ENCODE measurements around the gene FDXR.
"Not testable (repeated sequence)": the region's sequence is repeated elsewhere in the genome, so short reads cannot be mapped to it uniquely, and the experiment has no call there.

Gene FDXR

GRCh38 chr17:74870512-74870911 is 2.3 kb downstream of the FDXR start:
- Histone ChIP-seq H3K27ac (replicated peaks) (no peak overlapping the region), H3K27me3 (ENCODE audit: insufficient read depth, poor library complexity, severe bottlenecking) (no peaks in the 10 kb centered on the region), H3K4me3 (replicated peaks; ENCODE audit: insufficient read depth, low read length) (no peak overlapping the region)
- TF ChIP-seq REST (IDR thresholded peaks at IDR 0.05; ENCODE audit: insufficient replicate concordance, low read depth) (no peak), GABPA (IDR thresholded peaks at IDR 0.05; ENCODE audit: low read depth) (no peak), POLR2AphosphoS5 (IDR thresholded peaks at IDR 0.05; ENCODE audit: low read depth) (no peak), SPI1 (IDR thresholded peaks at IDR 0.05; ENCODE audit: borderline replicate concordance, low read depth) (no peak)
- TF ChIP-seq, protein P1, sequence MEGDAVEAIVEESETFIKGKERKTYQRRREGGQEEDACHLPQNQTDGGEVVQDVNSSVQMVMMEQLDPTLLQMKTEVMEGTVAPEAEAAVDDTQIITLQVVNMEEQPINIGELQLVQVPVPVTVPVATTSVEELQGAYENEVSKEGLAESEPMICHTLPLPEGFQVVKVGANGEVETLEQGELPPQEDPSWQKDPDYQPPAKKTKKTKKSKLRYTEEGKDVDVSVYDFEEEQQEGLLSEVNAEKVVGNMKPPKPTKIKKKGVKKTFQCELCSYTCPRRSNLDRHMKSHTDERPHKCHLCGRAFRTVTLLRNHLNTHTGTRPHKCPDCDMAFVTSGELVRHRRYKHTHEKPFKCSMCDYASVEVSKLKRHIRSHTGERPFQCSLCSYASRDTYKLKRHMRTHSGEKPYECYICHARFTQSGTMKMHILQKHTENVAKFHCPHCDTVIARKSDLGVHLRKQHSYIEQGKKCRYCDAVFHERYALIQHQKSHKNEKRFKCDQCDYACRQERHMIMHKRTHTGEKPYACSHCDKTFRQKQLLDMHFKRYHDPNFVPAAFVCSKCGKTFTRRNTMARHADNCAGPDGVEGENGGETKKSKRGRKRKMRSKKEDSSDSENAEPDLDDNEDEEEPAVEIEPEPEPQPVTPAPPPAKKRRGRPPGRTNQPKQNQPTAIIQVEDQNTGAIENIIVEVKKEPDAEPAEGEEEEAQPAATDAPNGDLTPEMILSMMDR (IDR thresholded peaks at IDR 0.05; ENCODE audit: insufficient read depth, low read length): no peak
- no peak for DNase-seq (ENCODE audit: low read depth in 1 of 2, low spot score in 1 of 2)

- not testable (repeated sequence) for H3K27ac ChIP-seq (replicated peaks); H3K27me3 ChIP-seq (ENCODE audit: insufficient read depth, poor library complexity, severe bottlenecking); H3K4me3 ChIP-seq (replicated peaks; ENCODE audit: insufficient read depth, low read length); DNase-seq (ENCODE audit: low read depth in 1 of 2, low spot score in 1 of 2)
Measured at GRCh38 chr17:74870028-74870427, 2.8 kb downstream of the FDXR start.

DNA sequence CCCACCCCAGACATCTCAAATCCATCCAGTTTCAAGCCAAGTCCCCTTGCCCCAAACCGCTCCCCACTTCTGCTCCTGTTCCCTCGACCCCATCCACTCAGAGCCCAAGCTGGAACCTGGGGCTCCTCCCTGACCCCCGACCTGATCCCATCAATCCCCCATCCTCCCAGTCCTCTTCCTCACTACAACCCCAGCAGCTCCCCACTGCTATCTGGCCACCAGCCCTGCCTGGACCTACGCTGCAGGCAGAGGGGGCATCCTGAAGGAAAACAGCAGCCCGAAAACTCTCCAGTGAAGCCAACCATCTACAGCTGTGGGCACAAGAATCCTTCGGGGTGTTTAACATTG is 3.9 kb downstream of the FDXR start:
- TF ChIP-seq GABPA (IDR thresholded peaks at IDR 0.05; ENCODE audit: low read depth): no peak
- TF ChIP-seq POLR2AphosphoS5 (IDR thresholded peaks at IDR 0.05; ENCODE audit: low read depth): no peak
- no peak for TF ChIP-seq REST (IDR thresholded peaks at IDR 0.05; ENCODE audit: insufficient replicate concordance, low read depth)
- TF ChIP-seq, protein P1 (IDR thresholded peaks at IDR 0.05; ENCODE audit: insufficient read depth, low read length): no peak
- TF ChIP-seq SPI1 (IDR thresholded peaks at IDR 0.05; ENCODE audit: borderline replicate concordance, low read depth): no peak

GRCh38 chr17:74868251-74868907 is 4.4 kb downstream of the FDXR start:
- Histone ChIP-seq H3K4me3 (replicated peaks; ENCODE audit: insufficient read depth, low read length) (no peak overlapping the region), H3K27ac (replicated peaks) (no peak overlapping the region), H3K27me3 (ENCODE audit: insufficient read depth, poor library complexity, severe bottlenecking) (no peaks in the 10 kb centered on the region)
- no peak for DNase-seq (ENCODE audit: low read depth in 1 of 2, low spot score in 1 of 2)
- TF ChIP-seq GABPA (IDR thresholded peaks at IDR 0.05; ENCODE audit: low read depth): no peak

More for the DNA sequence above, 3.9 kb downstream of the FDXR start:
- Histone ChIP-seq H3K27ac (replicated peaks) (no peak overlapping the region), H3K4me3 (replicated peaks; ENCODE audit: insufficient read depth, low read length) (no peak overlapping the region), H3K27me3 (ENCODE audit: insufficient read depth, poor library complexity, severe bottlenecking) (no peaks in the 10 kb centered on the region)
- no peak for DNase-seq (ENCODE audit: low read depth in 1 of 2, low spot score in 1 of 2)

DNA sequence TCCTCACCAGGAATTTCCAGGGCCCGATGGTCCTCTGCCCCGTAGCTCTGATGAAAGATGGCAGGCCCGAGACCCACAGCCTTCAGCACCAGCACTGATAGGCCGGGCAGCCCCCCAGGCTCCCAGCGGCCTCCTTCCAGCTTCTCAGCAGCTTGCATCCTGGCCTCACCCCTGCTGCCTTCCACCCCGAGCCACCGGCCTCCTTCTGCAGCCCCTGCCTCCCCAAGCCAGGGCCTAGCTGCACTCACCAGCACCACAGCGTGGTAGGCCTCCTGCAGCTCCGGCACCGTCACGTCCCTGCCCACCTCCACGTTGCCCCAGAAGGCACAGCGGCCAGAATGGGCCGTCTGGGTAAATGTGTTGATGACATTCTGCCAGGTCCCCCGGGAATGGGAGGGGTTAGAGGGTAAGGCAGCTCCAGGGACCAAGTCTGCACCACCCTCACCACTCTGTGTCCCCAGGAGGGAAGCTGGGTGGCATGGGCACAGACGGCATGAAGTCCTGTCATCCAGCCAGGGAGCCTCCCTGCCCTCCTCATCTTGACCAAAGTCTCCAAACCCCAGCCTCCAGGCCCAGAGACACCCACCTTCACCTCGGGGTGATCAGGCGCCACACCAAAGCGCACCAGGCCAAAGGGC is 6.5 kb downstream of the FDXR start:
- Histone ChIP-seq H3K27ac (replicated peaks) (no peak overlapping the region), H3K27me3 (ENCODE audit: insufficient read depth, poor library complexity, severe bottlenecking) (peaks cover 5% of the 10 kb centered on the region), H3K4me3 (replicated peaks; ENCODE audit: insufficient read depth, low read length) (no peak overlapping the region)
- no peak for DNase-seq (ENCODE audit: low read depth in 1 of 2, low spot score in 1 of 2)
- TF ChIP-seq GABPA (IDR thresholded peaks at IDR 0.05; ENCODE audit: low read depth) (no peak), SPI1 (IDR thresholded peaks at IDR 0.05; ENCODE audit: borderline replicate concordance, low read depth) (no peak), POLR2AphosphoS5 (IDR thresholded peaks at IDR 0.05; ENCODE audit: low read depth) (no peak), REST (IDR thresholded peaks at IDR 0.05; ENCODE audit: insufficient replicate concordance, low read depth) (no peak)
- TF ChIP-seq, protein P1 (IDR thresholded peaks at IDR 0.05; ENCODE audit: insufficient read depth, low read length): no peak
